Measurements from ENCODE around the gene RPL22L1.

RPL22L1 gene

GRCh38 chr3:170844377-170844776 is 25.6 kb downstream of the RPL22L1 start:
- H3K27ac Mint-ChIP-seq, result peak overlapping the region in 2 of 3 experiments; percentile 87 to 91
- H3K9me3 Mint-ChIP-seq, result no peaks in the 10 kb centered on the region
- H3K27me3 Mint-ChIP-seq (ENCODE audit: low read depth), result no peaks in the 10 kb centered on the region
- TF ChIP-seq CTCF (IDR thresholded peaks at IDR 0.05; ENCODE audit: unreplicated experiment in 3 of 3), result no peak
- H3K4me3 Mint-ChIP-seq, result no peak overlapping the region
- peaks cover 29% of the 10 kb centered on the region for H3K4me1 Mint-ChIP-seq
- no peaks in the 10 kb centered on the region for H3K36me3 Mint-ChIP-seq (ENCODE audit: low read depth)

- Mint-ChIP-seq H3K9me3 (no peaks in the 10 kb centered on the region), H3K4me1 (peaks cover 36% of the 10 kb centered on the region), H3K27ac (peak overlapping the region; percentile 29 to 93 (median 47)), H3K27me3 (ENCODE audit: low read depth) (peaks cover under 1% of the 10 kb centered on the region), H3K36me3 (ENCODE audit: low read depth) (no peaks in the 10 kb centered on the region), H3K4me3 (no peak overlapping the region)
- TF ChIP-seq CTCF (IDR thresholded peaks at IDR 0.05; ENCODE audit: unreplicated experiment in 3 of 3), result no peak
Measured at GRCh38 chr3:170840291-170840859, 29.6 kb downstream of the RPL22L1 start.

- no peaks in the 10 kb centered on the region for H3K36me3 Mint-ChIP-seq (ENCODE audit: low read depth)
- peaks cover 43% of the 10 kb centered on the region for H3K4me1 Mint-ChIP-seq
Measured at GRCh38 chr3:170839518-170840100, 30.4 kb downstream of the RPL22L1 start.

GRCh38 chr3:170836491-170836890 is 33.5 kb downstream of the RPL22L1 start:
- Mint-ChIP-seq H3K36me3 (ENCODE audit: low read depth) (no peaks in the 10 kb centered on the region), H3K4me3 (no peak overlapping the region), H3K27ac (no peak overlapping the region), H3K4me1 (peaks cover 32% of the 10 kb centered on the region), H3K9me3 (no peaks in the 10 kb centered on the region), H3K27me3 (ENCODE audit: low read depth) (peaks cover 3% of the 10 kb centered on the region)
- no peak for TF ChIP-seq CTCF (IDR thresholded peaks at IDR 0.05; ENCODE audit: unreplicated experiment in 3 of 3)

More at GRCh38 chr3:170839518-170840100, 30.4 kb downstream of the RPL22L1 start:
- Mint-ChIP-seq H3K9me3 (no peaks in the 10 kb centered on the region), H3K27ac (peak overlapping the region; percentile 29 to 93 (median 47)), H3K4me3 (no peak overlapping the region), H3K27me3 (ENCODE audit: low read depth) (peaks cover 3% of the 10 kb centered on the region)
- no peak for TF ChIP-seq CTCF (IDR thresholded peaks at IDR 0.05; ENCODE audit: unreplicated experiment in 3 of 3)

- no peaks in the 10 kb centered on the region for H3K36me3 Mint-ChIP-seq (ENCODE audit: low read depth)
- peak overlapping the region in 1 of 3 experiments; percentile 22 for H3K4me3 Mint-ChIP-seq
- peaks cover 23% of the 10 kb centered on the region for H3K4me1 Mint-ChIP-seq
- no peak for TF ChIP-seq CTCF (IDR thresholded peaks at IDR 0.05; ENCODE audit: unreplicated experiment in 3 of 3)
- H3K27ac Mint-ChIP-seq, result peak overlapping the region; percentile 26 to 78 (median 70)
- H3K27me3 Mint-ChIP-seq (ENCODE audit: low read depth), result peaks cover 3% of the 10 kb centered on the region
- no peaks in the 10 kb centered on the region for H3K9me3 Mint-ChIP-seq
Measured at GRCh38 chr3:170835336-170835735, 34.7 kb downstream of the RPL22L1 start.

GRCh38 chr3:170830580-170830979 is 39.4 kb downstream of the RPL22L1 start:
- Mint-ChIP-seq H3K36me3 (ENCODE audit: low read depth) (no peaks in the 10 kb centered on the region), H3K27me3 (ENCODE audit: low read depth) (peaks cover 8% of the 10 kb centered on the region), H3K9me3 (no peaks in the 10 kb centered on the region), H3K27ac (peak overlapping the region; percentile 8 to 71 (median 67)), H3K4me3 (no peak overlapping the region), H3K4me1 (peaks cover 29% of the 10 kb centered on the region)
- no peak for TF ChIP-seq CTCF (IDR thresholded peaks at IDR 0.05; ENCODE audit: unreplicated experiment in 3 of 3)
